T47D (cell line): Measurements from ENCODE around the gene GABRB2.

Experiments
- DNase-seq, 2 experiments: peaks; one replicate each; pipeline versions ENCODE4 v3.0.0 to v3.0.0-alpha.2; 2011 to 2012; ENCODE audit warnings: low read depth in 1 of 2, low spot score in 1 of 2
- JUND ChIP-seq: IDR thresholded peaks from 2 replicates; pipeline ENCODE4 v1.6.1; 2012; ENCODE audit warnings: low read depth
- in situ Hi-C: cut with HindIII; loops from 2 replicates; pipeline ENCODE4 v1.10.0; 2016; ENCODE audit warnings: low sequenced_read_pairs, low pct_unique_long_range_greater_than_20kb

Gene GABRB2

DNA sequence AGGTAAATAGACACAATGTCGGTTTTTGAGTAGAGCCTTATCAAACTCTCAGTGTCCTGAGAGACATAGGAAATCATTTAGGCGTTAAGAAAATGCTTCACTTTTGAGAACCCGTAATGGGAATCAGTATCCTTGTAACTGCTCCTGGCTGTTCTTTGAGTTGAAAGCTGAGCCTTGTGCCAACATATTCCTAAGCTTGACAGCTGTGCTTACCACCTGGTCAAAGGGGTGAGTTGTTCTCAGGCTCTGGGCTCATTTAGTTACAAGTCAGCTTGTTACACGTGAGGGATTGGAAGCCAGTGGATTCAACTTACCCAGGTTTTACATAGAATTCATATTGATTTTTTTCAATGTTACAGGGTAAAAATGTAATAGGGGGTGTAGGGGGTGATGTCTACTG is 145.9 kb downstream of the GABRB2 start:
- no peak for TF ChIP-seq JUND
- in situ Hi-C loops, result no loop called here
- no peak for DNase-seq

DNA sequence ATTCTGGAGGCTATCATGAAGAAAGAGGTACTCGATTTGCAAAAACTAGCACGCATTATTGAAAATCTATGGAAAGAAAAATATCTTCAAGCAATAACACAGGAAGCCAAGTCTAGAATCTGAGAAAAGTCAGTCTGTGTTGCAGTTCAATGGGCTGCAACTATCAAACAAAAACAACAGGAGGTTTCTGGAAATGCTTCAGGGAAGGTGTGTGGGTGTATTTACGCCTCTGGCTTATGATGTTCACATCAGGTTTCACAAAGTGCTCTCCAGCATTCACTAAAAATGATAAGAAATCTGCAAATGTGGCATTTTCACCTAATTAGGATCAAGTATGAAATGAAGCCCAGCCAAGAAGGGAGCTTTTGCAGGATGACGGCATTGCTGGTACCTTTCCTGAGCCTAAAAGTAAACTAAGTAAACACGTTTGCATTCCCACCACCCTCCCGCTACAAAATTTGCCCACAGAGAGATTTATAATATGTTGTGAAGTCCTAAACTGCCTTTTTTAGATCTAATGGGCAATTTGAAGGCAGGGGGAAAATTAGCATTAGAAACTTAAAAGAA is 146.4 kb downstream of the GABRB2 start:
- no peak for DNase-seq
- in situ Hi-C loops, result no loop called here
- no peak for TF ChIP-seq JUND

DNA sequence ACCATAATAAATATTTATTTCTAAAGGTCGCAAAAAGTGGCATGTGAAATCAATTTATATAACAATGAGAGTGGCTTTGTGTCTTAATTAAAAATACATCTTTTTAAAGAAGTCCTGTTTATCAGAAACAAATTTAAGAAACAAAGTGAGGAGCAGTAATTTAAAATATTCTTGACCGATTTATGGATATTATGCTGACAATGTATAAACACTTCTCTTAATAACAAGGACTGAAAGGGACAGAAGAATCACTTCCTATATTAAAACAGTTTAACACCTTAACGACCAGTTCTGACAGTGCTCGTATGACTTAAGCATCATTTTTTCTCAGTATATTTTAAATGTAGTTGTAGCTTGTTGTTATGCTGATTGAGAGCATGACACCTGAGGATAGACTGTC is 149.1 kb downstream of the GABRB2 start:
- no peak for DNase-seq
- in situ Hi-C loops, result no loop called here
- TF ChIP-seq JUND, result no peak

DNA sequence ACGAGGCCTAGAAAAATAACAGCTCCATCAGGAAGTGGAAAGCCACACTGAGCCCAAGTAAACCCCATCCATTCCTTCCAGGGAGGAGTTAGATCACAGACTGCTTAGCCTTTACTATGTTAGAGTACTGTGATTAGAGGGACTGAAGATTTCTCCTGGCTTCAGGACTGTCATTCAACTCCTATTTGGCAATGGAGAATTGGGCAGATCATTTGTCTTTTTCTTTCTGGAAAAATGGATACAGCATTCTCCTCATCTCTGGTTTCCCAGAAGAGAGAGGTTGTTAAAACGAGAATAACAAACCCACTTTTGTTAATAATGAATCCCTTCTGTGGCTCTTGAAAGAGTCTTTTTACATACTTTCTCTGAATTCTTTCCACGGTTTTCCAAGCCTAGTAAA is 150.4 kb downstream of the GABRB2 start:
- no peak for DNase-seq
- no peak for TF ChIP-seq JUND
- in situ Hi-C loops, result no loop called here

DNA sequence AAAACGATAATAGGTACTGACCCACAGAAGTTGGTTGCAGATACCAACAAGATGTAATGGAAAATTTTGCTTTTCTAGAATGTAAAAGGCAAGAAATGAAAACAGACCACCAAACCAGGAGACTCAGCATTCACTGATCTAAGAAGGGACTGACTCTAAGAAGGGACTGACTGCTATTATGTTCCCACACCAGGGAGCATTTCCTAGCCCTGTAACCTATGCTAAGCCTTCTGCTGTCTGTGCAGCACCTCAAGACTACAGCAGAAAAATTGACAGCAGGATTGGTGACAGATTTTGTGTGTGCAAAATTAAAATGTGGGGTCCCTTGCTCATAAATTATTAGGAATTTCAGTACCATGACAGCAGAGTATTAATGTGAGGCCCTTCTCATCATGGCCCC is 154.8 kb downstream of the GABRB2 start:
- TF ChIP-seq JUND, result no peak
- in situ Hi-C loops, result no loop called here

DNA sequence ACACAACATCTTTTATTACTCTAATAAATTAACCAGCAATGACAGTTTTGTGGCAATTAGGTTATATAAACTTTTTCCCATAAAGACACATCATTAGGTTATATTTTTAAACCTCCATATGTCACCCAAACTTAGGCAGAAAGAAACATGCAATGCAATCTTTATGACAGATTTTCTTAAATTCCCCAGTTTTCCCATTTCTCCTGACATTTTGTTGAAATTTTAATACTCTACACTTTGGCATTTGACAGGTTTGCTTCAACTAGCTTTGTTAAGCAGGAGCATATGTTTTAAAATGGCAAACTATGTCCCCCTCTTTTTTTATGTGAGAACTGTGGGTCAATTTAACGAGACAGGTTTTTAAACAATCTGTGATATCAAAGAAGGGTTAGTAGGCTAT is 155.5 kb downstream of the GABRB2 start:
- in situ Hi-C loops, result no loop called here
- DNase-seq, result no peak
- no peak for TF ChIP-seq JUND

More for the DNA sequence above, 154.8 kb downstream of the GABRB2 start:
- DNase-seq, result no peak

DNA sequence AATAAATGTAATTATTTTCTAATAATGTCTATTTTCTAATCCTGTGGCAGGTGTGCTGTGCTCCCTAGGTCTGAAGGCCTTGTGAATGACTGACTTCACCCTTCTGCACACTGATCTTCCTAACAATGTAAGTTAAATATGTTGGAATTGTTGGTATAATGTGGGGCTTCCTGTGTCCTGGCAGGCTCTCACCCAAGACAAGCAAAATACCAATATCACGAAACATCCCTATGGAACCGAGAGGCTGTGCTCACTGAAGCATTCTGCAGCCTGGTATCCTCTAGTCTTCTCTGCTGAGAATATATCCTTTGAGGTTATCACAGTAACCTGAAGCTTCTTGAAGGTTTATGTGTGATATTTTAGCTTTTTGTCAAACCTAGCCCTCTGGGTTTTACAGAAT is 159.4 kb downstream of the GABRB2 start:
- in situ Hi-C loops, result no loop called here
- no peak for TF ChIP-seq JUND

DNA sequence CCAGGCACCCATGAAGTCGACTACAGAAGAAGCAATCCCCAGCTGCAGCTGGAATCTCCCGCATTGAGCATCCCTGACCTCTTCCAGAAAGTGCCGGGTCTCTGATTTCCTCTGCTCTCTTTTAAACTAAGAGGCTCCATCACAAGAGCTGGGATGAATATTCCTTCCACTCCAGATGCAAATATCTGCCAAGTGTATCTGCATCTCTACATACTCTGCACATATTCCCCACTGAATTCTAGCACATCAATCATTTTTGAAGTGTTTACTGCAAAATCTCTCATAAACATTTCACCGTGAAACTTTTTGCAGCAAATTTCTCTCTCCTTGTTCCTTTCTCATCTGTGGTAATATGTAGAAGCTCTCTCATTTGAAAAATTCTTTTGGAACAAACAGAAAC is 161.5 kb downstream of the GABRB2 start:
- in situ Hi-C loops, result no loop called here
- DNase-seq, result no peak
- TF ChIP-seq JUND, result no peak

More for the DNA sequence above, 159.4 kb downstream of the GABRB2 start:
- no peak for DNase-seq

DNA sequence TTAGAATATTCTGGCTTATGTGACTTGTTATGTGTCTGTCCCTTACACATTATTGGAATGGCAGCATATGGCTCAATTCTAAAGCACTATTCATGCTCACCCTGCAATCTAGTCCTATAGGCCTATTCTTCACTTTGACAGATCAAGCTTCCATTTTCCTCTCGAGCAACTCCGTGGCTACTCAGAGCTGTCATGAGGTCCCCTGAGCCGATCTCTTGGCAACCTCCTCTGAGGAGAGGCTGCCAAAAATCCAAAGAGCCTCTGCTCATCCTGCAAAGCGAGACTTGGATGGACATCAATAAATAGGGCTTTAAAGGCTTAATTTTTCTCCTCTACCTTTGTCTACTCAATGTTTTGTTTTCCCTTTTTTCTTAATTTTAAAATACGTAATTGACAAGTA is 163.8 kb downstream of the GABRB2 start:
- no peak for DNase-seq
- in situ Hi-C loops, result no loop called here
- TF ChIP-seq JUND, result no peak

DNA sequence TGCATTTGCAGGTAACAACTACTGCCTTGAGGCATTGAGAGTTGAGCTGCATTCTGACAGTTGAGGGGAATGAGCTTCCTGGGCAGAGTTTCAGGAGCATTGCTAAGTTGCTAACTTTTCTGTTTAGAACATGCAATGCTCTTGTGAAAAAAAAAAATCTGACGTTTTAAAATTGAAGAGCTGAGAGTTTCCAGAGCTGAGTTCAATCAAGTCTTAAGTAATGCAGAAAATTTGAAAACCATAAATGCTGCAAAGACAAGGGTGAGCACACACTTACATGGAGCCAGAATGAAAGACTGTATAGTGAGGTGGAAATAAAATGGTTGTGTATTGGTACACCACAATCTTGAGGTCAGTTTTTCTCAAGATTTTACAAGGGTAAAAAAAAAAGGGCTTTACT is 166.0 kb downstream of the GABRB2 start:
- DNase-seq, result no peak
- in situ Hi-C loops, result no loop called here
- no peak for TF ChIP-seq JUND

DNA sequence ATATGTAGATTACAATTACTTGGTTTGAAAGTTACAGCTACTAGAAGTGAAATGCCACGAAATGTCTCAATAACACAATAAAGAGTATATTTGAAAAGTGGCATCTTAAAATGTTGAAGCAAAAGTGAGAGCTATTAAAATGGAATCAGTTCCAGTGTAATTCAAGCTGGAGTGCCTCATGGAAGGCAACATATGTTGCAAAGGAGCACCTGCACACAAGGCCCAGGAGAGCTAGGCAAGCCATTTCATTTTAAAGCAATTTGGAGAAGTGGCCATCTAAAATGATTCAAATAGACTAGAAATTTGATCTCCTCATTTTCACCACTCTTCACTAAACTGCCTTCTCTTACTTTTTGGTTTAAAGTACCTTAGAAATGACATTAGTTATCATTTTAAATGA is 167.8 kb downstream of the GABRB2 start:
- DNase-seq, result no peak
- in situ Hi-C loops, result no loop called here

DNA sequence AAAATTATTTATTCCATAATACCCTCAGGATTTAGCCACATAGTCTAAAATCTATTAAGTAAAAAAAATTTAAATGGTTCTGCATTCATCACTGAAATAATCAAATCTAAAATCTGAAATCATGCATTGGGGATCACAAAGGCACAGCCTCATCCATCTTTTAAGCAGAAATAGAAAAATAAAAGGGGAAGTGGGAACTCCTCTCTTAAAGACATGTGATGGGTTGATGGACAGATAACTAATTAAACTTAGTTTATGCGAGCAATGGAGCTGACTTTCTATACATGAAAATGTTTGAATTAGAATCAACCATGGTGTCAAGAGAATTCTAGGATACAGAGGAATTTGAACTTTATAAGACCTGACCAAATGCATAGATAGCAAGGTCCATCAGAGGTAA is 170.5 kb downstream of the GABRB2 start:
- in situ Hi-C loops, result no loop called here
- no peak for TF ChIP-seq JUND
- no peak for DNase-seq

More for the DNA sequence above, 167.8 kb downstream of the GABRB2 start:
- no peak for TF ChIP-seq JUND

DNA sequence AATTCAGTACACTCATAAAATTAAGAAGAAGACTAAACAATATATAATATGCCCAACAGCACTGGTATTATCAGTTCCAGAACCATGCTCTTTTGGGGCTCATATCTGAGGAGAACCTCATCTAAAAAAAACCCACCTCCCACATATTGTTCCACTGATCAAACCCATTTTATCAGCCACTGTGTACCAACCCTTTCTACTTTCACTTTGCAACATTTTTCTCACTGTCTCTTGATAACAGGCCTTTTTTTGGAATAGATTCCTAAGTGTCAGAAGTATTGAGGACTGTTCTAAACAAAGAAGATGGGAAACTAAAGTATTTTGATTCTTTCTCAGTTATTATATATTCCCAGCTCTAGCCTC is 173.2 kb downstream of the GABRB2 start:
- TF ChIP-seq JUND, result no peak
- in situ Hi-C loops, result no loop called here

DNA sequence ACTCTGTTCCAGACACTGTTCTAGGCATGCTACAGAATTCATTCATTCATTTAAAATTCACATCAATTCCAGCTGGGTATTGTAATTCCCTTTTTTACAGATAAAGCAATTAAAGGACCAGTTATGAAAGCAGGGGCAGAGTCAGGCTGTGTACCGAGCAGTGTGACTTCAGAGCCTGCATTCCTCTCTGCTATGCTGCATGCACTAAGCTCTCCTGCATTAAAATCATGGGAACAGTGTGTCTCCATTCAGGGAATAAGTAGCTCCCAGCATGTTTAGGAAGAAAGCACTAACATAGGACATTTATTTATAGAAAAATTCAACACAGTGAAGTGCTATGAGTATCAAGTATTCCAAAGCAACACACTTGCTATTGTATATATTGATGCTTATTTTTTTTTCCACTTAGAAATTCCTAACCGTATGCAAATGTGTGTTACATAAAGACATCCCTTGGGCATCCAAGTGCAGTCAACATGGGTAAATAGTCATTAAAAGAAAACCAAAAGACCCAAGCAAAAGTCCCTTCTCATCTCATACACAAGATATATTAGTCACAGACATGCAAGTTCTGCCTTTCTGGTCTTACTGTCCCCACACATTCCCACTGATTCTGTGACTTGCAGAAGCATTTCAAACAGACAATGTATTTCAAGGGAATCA is 173.7 kb downstream of the GABRB2 start:
- in situ Hi-C loops, result no loop called here
- TF ChIP-seq JUND, result no peak
- no peak for DNase-seq

More for the DNA sequence above, 173.2 kb downstream of the GABRB2 start:
- no peak for DNase-seq
